ENCODE measurements around the gene SYT2. TPM values are rescaled to one million over a fixed set of nuclear protein-coding genes. Genes with fewer than 3 reads are reported as not detected.
A peak's percentile ranks its signal among the peaks of the same experiment; 100 is the strongest.

The SYT2 gene
- total and polyA plus RNA-seq, 10 of the 15 experiments (the other 5 are each of a cell fraction or from before 2014, with no cell fraction given): not detected

- no peak for TF ChIP-seq CHD4 (IDR thresholded peaks at IDR 0.05)
- TF ChIP-seq EGR1 (IDR thresholded peaks at IDR 0.05; ENCODE audit: borderline replicate concordance in 1 of 2, low read depth in 2 of 2, low read length in 2 of 2): no peak
- peak; percentile 66; the same call in 1 of the 2 replicates for TF ChIP-seq SPI1 (IDR thresholded peaks at IDR 0.05; ENCODE audit: borderline replicate concordance, insufficient read depth, low read depth, low read length)
- TF ChIP-seq ESRRA (IDR thresholded peaks at IDR 0.05; ENCODE audit: low read length): no peak
- TF ChIP-seq, protein P1, sequence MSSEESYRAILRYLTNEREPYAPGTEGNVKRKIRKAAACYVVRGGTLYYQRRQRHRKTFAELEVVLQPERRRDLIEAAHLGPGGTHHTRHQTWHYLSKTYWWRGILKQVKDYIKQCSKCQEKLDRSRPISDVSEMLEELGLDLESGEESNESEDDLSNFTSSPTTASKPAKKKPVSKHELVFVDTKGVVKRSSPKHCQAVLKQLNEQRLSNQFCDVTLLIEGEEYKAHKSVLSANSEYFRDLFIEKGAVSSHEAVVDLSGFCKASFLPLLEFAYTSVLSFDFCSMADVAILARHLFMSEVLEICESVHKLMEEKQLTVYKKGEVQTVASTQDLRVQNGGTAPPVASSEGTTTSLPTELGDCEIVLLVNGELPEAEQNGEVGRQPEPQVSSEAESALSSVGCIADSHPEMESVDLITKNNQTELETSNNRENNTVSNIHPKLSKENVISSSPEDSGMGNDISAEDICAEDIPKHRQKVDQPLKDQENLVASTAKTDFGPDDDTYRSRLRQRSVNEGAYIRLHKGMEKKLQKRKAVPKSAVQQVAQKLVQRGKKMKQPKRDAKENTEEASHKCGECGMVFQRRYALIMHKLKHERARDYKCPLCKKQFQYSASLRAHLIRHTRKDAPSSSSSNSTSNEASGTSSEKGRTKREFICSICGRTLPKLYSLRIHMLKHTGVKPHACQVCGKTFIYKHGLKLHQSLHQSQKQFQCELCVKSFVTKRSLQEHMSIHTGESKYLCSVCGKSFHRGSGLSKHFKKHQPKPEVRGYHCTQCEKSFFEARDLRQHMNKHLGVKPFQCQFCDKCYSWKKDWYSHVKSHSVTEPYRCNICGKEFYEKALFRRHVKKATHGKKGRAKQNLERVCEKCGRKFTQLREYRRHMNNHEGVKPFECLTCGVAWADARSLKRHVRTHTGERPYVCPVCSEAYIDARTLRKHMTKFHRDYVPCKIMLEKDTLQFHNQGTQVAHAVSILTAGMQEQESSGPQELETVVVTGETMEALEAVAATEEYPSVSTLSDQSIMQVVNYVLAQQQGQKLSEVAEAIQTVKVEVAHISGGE (CRISPR knock-in tag; IDR thresholded peaks at IDR 0.05): no peak
- TF ChIP-seq, protein P2, sequence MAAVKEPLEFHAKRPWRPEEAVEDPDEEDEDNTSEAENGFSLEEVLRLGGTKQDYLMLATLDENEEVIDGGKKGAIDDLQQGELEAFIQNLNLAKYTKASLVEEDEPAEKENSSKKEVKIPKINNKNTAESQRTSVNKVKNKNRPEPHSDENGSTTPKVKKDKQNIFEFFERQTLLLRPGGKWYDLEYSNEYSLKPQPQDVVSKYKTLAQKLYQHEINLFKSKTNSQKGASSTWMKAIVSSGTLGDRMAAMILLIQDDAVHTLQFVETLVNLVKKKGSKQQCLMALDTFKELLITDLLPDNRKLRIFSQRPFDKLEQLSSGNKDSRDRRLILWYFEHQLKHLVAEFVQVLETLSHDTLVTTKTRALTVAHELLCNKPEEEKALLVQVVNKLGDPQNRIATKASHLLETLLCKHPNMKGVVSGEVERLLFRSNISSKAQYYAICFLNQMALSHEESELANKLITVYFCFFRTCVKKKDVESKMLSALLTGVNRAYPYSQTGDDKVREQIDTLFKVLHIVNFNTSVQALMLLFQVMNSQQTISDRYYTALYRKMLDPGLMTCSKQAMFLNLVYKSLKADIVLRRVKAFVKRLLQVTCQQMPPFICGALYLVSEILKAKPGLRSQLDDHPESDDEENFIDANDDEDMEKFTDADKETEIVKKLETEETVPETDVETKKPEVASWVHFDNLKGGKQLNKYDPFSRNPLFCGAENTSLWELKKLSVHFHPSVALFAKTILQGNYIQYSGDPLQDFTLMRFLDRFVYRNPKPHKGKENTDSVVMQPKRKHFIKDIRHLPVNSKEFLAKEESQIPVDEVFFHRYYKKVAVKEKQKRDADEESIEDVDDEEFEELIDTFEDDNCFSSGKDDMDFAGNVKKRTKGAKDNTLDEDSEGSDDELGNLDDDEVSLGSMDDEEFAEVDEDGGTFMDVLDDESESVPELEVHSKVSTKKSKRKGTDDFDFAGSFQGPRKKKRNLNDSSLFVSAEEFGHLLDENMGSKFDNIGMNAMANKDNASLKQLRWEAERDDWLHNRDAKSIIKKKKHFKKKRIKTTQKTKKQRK (IDR thresholded peaks at IDR 0.05; ENCODE audit: low read depth, low read length): no peak
- 0 out of 2 replicates have a peak, but pooled peaks have one; percentile 19 for TF ChIP-seq IKZF1 (conservative IDR thresholded peaks at IDR 0.05)
- TF ChIP-seq CBX5 (IDR thresholded peaks at IDR 0.05; ENCODE audit: low read depth): no peak
- TF ChIP-seq PAX5 (IDR thresholded peaks at IDR 0.05; ENCODE audit: borderline replicate concordance, low read depth, low read length): no peak
- no TSS peak for BruUV-seq (replicated peaks)
- Histone ChIP-seq H3K27ac (ENCODE audit: control insufficient read depth, insufficient read depth) (no peak overlapping the region), H4K20me1 (ENCODE audit: control insufficient read depth, insufficient read depth) (no peaks in the 10 kb centered on the region; the same call in 1 of the 2 replicates), H3K9me3 (replicated peaks; ENCODE audit: control insufficient read depth, insufficient read depth, low read length) (no peaks in the 10 kb centered on the region), H3K27me3 (replicated peaks in 1 of 2; ENCODE audit: control insufficient read depth in 2 of 2, insufficient read depth in 2 of 2, low read length in 1 of 2) (no peaks in the 10 kb centered on the region; a peak in 2 of 4 replicates), H3K4me2 (ENCODE audit: control insufficient read depth, insufficient read depth) (no peak overlapping the region), H3K79me2 (ENCODE audit: control insufficient read depth, insufficient read depth, low read length) (no peaks in the 10 kb centered on the region), H2AFZ (ENCODE audit: control insufficient read depth, low read depth, low read length) (no peak overlapping the region), H3K36me3 (ENCODE audit: control insufficient read depth in 2 of 2, insufficient read depth in 2 of 2, low read length in 1 of 2) (no peaks in the 10 kb centered on the region), H3K4me3 (no peak overlapping the region), H3K4me1 (ENCODE audit: control insufficient read depth, insufficient read depth, low read length) (peaks cover 3% of the 10 kb centered on the region), H3K9ac (ENCODE audit: control insufficient read depth, insufficient read depth, low read length) (no peak overlapping the region)
- ATAC-seq (no peak; the same call in 2 of the 3 replicates), FAIRE-seq (no peak), DNase-seq (ENCODE audit: low read depth, low spot score) (no peak)
- ChIA-PET POLR2A (no interaction called here), SMC1A (ENCODE audit: uncharacterized antibody, unreplicated experiment) (interaction anchor here (4.0 kb wide), 1 partner anchor 25 kb away, joined by 12 read pairs; no protein-coding TSS in a partner anchor), RAD21 (ENCODE audit: unreplicated experiment) (no interaction called here), CTCF (interaction anchor here (0.8 to 1.4 kb wide), 2 partner anchors 11 to 123 kb away, joined by 3 to 4 read pairs; no protein-coding TSS in a partner anchor)
- intact Hi-C loops (cut with micrococcal nuclease; ENCODE audit: unreplicated experiment) (no loop called here), in situ Hi-C loops (cut with MboI) (no loop called here)
- 47% methylated on average over 3 of the region's 3 CpGs for WGBS (ENCODE audit: insufficient coverage, insufficient replicate concordance, low lambda C conversion rate, missing lambda C conversion rate)
Observed at GRCh38 chr1:202597090-202597761, 113.0 kb downstream of the SYT2 start.
